ENCODE data around the gene TRABD. TPM values are rescaled to one million over a fixed set of nuclear protein-coding genes. Genes with fewer than 3 reads are reported as not detected.

The TRABD gene
- total and polyA plus RNA-seq, 11 donors, result 14.3 to 32.9 (median 18.0) TPM

- H3K4me1 ChIP-seq, result peaks cover 0 to 28% (median 15%) of the 10 kb centered on the region in 12 donors
- DNase-seq (no peak), ATAC-seq (no peak)
- H3K27ac ChIP-seq, result no peak overlapping the region
- H3K4me3 ChIP-seq, result no peak overlapping the region
- no peaks in the 10 kb centered on the region for H3K9me3 ChIP-seq
- H3K27me3 ChIP-seq, result no peaks in the 10 kb centered on the region
- WGBS, 4 donors, result 83 to 92% (median 90%) methylated on average over 14 of the region's 14 CpGs
- H3K36me3 ChIP-seq, result peaks cover 0 to 91% (median 79%) of the 10 kb centered on the region in 9 donors
- intact Hi-C loops (cut with DNase I), result loop anchor here in 1 of 10 donors (5.0 kb wide), 1 partner anchor 64 kb away; no protein-coding TSS in a partner anchor
- TF ChIP-seq POLR2A (IDR thresholded peaks at IDR 0.05) (no peak), CTCF (IDR thresholded peaks at IDR 0.05) (no peak)
Measured at GRCh38 chr22:50211147-50211546, 25.4 kb downstream of the TRABD start.

- H3K27ac ChIP-seq, result no peak overlapping the region
- intact Hi-C loops (cut with DNase I), result loop anchor here in 1 of 10 donors (5.0 kb wide), 1 partner anchor 66 kb away; no protein-coding TSS in a partner anchor
- no peak for ATAC-seq
- DNase-seq, result no peak
- H3K9me3 ChIP-seq, result no peaks in the 10 kb centered on the region
- no peak overlapping the region for H3K4me3 ChIP-seq
- H3K36me3 ChIP-seq, result peaks cover 2 to 92% (median 82%) of the 10 kb centered on the region in 9 donors
- no peaks in the 10 kb centered on the region for H3K27me3 ChIP-seq
- TF ChIP-seq POLR2A (IDR thresholded peaks at IDR 0.05) (no peak), CTCF (IDR thresholded peaks at IDR 0.05) (no peak)
- H3K4me1 ChIP-seq, result peaks cover 0 to 12% (median 0%) of the 10 kb centered on the region in 12 donors
- 95 to 97% (median 97%) methylated on average over 9 of the region's 9 CpGs for WGBS, 4 donors
Measured at GRCh38 chr22:50213263-50213662, 27.6 kb downstream of the TRABD start.

DNA sequence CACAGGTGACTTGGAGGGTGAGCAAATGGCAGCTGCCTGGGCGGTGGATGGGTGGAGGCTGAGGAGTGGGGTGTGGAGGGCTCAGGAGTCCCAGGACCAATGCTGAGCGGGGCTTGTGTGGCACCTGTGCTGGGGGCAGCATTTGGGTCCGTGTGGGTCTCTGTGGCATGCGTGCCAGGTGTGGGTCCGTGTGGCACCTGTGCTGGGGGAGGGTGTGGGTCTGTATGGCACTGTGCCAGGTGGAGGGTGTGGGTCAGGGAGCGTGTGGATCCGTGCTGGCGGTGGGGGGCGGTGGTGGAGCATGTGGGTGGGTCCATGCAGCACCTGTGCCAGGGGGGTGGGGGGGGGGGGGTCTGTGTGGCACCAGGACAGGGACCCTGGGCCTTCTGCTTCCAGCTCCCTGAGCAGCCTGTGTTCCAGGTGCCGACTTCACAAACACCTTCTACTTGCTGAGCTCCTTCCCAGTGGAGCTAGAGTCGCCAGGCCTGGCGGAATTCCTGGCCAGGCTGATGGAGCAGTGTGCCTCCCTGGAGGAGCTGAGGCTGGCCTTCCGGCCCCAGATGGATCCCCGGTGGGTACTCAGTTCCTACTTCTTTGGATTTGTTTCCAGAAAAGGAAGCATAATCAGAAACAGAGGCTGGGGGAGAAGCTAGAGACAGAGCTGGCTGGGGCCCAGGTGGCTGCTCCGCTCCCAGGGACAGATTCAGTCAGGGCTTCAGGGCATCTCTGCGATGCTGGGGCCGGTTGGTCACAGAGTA, 29.8 kb downstream of the TRABD start:
- Histone ChIP-seq H3K4me3 (no peak overlapping the region), H3K36me3 (peaks cover 2 to 94% (median 82%) of the 10 kb centered on the region in 9 donors), H3K27me3 (no peaks in the 10 kb centered on the region), H3K4me1 (peaks cover 0 to 14% (median 4%) of the 10 kb centered on the region in 12 donors), H3K9me3 (no peaks in the 10 kb centered on the region), H3K27ac (no peak overlapping the region)
- no peak for DNase-seq
- WGBS, 4 donors, result 69 to 81% (median 73%) methylated on average over 15 to 17 of the region's 17 CpGs
- intact Hi-C loops (cut with DNase I), result no loop called here
- ATAC-seq, result no peak
- TF ChIP-seq CTCF (IDR thresholded peaks at IDR 0.05) (no peak), POLR2A (IDR thresholded peaks at IDR 0.05) (no peak)

GRCh38 chr22:50216055-50216683, 30.5 kb downstream of the TRABD start:
- Histone ChIP-seq H3K27ac (no peak overlapping the region), H3K4me1 (peaks cover 0 to 14% (median 4%) of the 10 kb centered on the region in 12 donors), H3K36me3 (peaks cover 2 to 94% (median 82%) of the 10 kb centered on the region in 9 donors), H3K4me3 (no peak overlapping the region), H3K27me3 (no peaks in the 10 kb centered on the region), H3K9me3 (no peaks in the 10 kb centered on the region)
- intact Hi-C loops (cut with DNase I), result no loop called here
- DNase-seq, result no peak
- no peak for TF ChIP-seq POLR2A (IDR thresholded peaks at IDR 0.05)
- TF ChIP-seq CTCF (IDR thresholded peaks at IDR 0.05), result no peak
- 80 to 91% (median 86%) methylated on average over 10 to 15 of the region's 15 CpGs for WGBS, 4 donors
- ATAC-seq, result no peak

Data from heart left ventricle (tissue), 16 donors.